ENCODE results near the gene IL10.

IL10 gene

DNA sequence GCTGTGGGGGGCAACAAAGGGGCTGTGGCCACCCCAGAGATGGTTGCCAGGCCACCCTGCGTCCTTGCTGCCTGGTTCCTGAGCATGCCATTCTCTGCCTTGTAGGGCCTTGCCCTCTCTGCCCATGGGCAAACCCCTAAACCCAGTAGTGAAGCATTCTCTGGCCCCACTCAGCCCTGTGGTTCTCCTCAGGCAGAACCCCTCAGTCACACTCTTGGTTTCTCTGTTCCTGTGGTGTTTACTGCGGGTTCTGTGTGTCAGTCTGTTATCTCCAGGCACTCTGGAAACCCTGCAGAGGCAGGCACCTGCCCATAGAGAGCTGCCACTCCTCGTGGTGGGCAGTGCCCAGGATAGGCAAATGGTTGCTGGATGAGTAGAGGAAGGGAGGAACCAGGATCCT, 42.8 kb downstream of the IL10 start:
- no peaks in the 10 kb centered on the region for H3K4me1 ChIP-seq (ENCODE audit: control insufficient read depth in 2 of 2, insufficient read depth in 1 of 2, low read depth in 1 of 2, low read length in 2 of 2)
- no peaks in the 10 kb centered on the region for H3K9me3 ChIP-seq (replicated peaks in 1 of 2; ENCODE audit: control insufficient read depth in 2 of 2, insufficient read depth in 1 of 2, low read depth in 1 of 2, low read length in 2 of 2)
- H3K4me3 ChIP-seq (ENCODE audit: low read length in 2 of 2), result no peak overlapping the region
- peaks cover 7% of the 10 kb centered on the region for H3K79me1 ChIP-seq (ENCODE audit: low read depth, low read length)
- no peak overlapping the region for H2AFZ ChIP-seq (ENCODE audit: low read length)
- no CpG with 5 or more reads among the region's 3 CpGs for WGBS, 2 donors (ENCODE audit: extremely low coverage in 2 of 2, insufficient read length in 2 of 2, insufficient replicate concordance in 1 of 2)
- DNase-seq (ENCODE audit: low spot score), result no peak
- no peak overlapping the region for H3K18ac ChIP-seq (ENCODE audit: low read length)
- H3K4me2 ChIP-seq (ENCODE audit: insufficient read depth, low read length, poor library complexity, severe bottlenecking), result no peak overlapping the region
- no peak overlapping the region for H2BK5ac ChIP-seq (ENCODE audit: low read length)
- H2BK15ac ChIP-seq (ENCODE audit: low read length), result no peak overlapping the region
- no peak overlapping the region for H2AK5ac ChIP-seq (ENCODE audit: low read depth, low read length)
- no peak overlapping the region for H3K4ac ChIP-seq (ENCODE audit: low read length)
- H3K36me3 ChIP-seq (replicated peaks in 1 of 2; ENCODE audit: control insufficient read depth in 2 of 2, insufficient read depth in 2 of 2, low read length in 2 of 2), result peaks cover 30 to 55% of the 10 kb centered on the region in 2 donors
- no peak overlapping the region for H3K27ac ChIP-seq (replicated peaks; ENCODE audit: low read length)
- H3K23ac ChIP-seq (ENCODE audit: low read depth, low read length, poor library complexity), result no peak overlapping the region
- H3K27me3 ChIP-seq (ENCODE audit: control insufficient read depth in 3 of 3, insufficient read depth in 3 of 3, low read depth in 1 of 3, low read length in 3 of 3), result no peaks in the 10 kb centered on the region
- H2BK12ac ChIP-seq (ENCODE audit: low read length), result no peak overlapping the region
- no peak overlapping the region for H4K8ac ChIP-seq (ENCODE audit: low read depth, low read length)
- no peak overlapping the region for H3K9ac ChIP-seq (ENCODE audit: low read depth, low read length, poor library complexity)
- H3K14ac ChIP-seq (ENCODE audit: low read length), result no peak overlapping the region
- H2BK120ac ChIP-seq (ENCODE audit: low read depth, low read length), result no peak overlapping the region
- no peak overlapping the region for H4K91ac ChIP-seq (ENCODE audit: low read depth, low read length, poor library complexity)

DNA sequence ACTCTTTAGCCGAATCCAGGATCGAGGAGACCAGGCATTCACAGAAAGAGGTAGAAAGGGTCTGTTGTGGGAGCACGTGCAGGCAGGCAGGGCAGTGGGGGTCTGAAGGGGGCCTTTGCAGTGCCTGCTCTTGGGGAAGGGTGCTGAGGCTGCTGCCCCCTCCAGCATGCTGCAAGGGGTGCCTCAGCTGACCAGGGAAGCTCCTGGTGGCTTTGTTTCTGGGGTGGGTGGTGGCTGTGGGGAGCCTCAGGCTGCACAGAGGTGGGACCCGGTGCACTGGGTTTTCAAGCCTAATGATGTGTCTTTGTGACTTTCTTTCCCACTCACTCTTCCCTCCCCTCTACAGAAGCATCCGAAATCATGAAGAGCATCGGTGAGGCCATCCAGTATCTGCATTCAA, 43.2 kb downstream of the IL10 start:
- Histone ChIP-seq H3K23ac (ENCODE audit: low read depth, low read length, poor library complexity) (no peak overlapping the region), H2BK5ac (ENCODE audit: low read length) (no peak overlapping the region), H2BK15ac (ENCODE audit: low read length) (no peak overlapping the region), H3K18ac (ENCODE audit: low read length) (no peak overlapping the region), H3K14ac (ENCODE audit: low read length) (no peak overlapping the region), H3K9me3 (replicated peaks in 1 of 2; ENCODE audit: control insufficient read depth in 2 of 2, insufficient read depth in 1 of 2, low read depth in 1 of 2, low read length in 2 of 2) (no peaks in the 10 kb centered on the region), H2AFZ (ENCODE audit: low read length) (no peak overlapping the region), H3K4ac (ENCODE audit: low read length) (no peak overlapping the region), H3K27me3 (ENCODE audit: control insufficient read depth in 3 of 3, insufficient read depth in 3 of 3, low read depth in 1 of 3, low read length in 3 of 3) (no peaks in the 10 kb centered on the region), H3K4me1 (ENCODE audit: control insufficient read depth in 2 of 2, insufficient read depth in 1 of 2, low read depth in 1 of 2, low read length in 2 of 2) (peaks cover 0 to 2% of the 10 kb centered on the region in 2 donors), H3K4me2 (ENCODE audit: insufficient read depth, low read length, poor library complexity, severe bottlenecking) (no peak overlapping the region), H2BK12ac (ENCODE audit: low read length) (no peak overlapping the region), H3K36me3 (replicated peaks in 1 of 2; ENCODE audit: control insufficient read depth in 2 of 2, insufficient read depth in 2 of 2, low read length in 2 of 2) (peaks cover 30 to 51% of the 10 kb centered on the region in 2 donors), H2AK5ac (ENCODE audit: low read depth, low read length) (no peak overlapping the region), H4K8ac (ENCODE audit: low read depth, low read length) (no peak overlapping the region), H3K27ac (replicated peaks; ENCODE audit: low read length) (no peak overlapping the region), H4K91ac (ENCODE audit: low read depth, low read length, poor library complexity) (no peak overlapping the region), H2BK120ac (ENCODE audit: low read depth, low read length) (no peak overlapping the region), H3K79me1 (ENCODE audit: low read depth, low read length) (peaks cover 7% of the 10 kb centered on the region), H3K4me3 (ENCODE audit: low read length in 2 of 2) (no peak overlapping the region), H3K9ac (ENCODE audit: low read depth, low read length, poor library complexity) (no peak overlapping the region)
- DNase-seq (ENCODE audit: low spot score), result no peak
- WGBS, 2 donors (ENCODE audit: extremely low coverage in 2 of 2, insufficient read length in 2 of 2, insufficient replicate concordance in 1 of 2), result no CpG with 5 or more reads among the region's 6 CpGs

DNA sequence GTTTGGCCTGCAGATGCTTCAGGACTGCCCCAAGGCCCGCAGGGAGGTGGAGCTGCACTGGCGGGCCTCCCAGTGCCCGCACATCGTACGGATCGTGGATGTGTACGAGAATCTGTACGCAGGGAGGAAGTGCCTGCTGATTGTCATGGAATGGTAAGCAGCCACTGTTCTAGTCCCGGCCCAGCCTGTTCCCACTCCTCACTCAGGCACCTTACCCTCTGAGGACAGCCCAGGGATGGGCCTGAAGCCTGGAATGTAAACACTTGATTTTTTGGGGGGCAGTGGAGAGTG, 43.7 kb downstream of the IL10 start:
- Histone ChIP-seq H3K4ac (ENCODE audit: low read length) (no peak overlapping the region), H4K91ac (ENCODE audit: low read depth, low read length, poor library complexity) (no peak overlapping the region), H3K27me3 (ENCODE audit: control insufficient read depth in 3 of 3, insufficient read depth in 3 of 3, low read depth in 1 of 3, low read length in 3 of 3) (no peaks in the 10 kb centered on the region), H2AK5ac (ENCODE audit: low read depth, low read length) (no peak overlapping the region), H3K4me2 (ENCODE audit: insufficient read depth, low read length, poor library complexity, severe bottlenecking) (no peak overlapping the region), H2AFZ (ENCODE audit: low read length) (no peak overlapping the region), H2BK120ac (ENCODE audit: low read depth, low read length) (no peak overlapping the region), H2BK15ac (ENCODE audit: low read length) (no peak overlapping the region), H4K8ac (ENCODE audit: low read depth, low read length) (no peak overlapping the region), H3K18ac (ENCODE audit: low read length) (no peak overlapping the region), H3K4me3 (ENCODE audit: low read length in 2 of 2) (no peak overlapping the region), H3K27ac (replicated peaks; ENCODE audit: low read length) (no peak overlapping the region), H3K4me1 (ENCODE audit: control insufficient read depth in 2 of 2, insufficient read depth in 1 of 2, low read depth in 1 of 2, low read length in 2 of 2) (peaks cover 0 to 5% of the 10 kb centered on the region in 2 donors), H3K14ac (ENCODE audit: low read length) (no peak overlapping the region), H3K36me3 (replicated peaks in 1 of 2; ENCODE audit: control insufficient read depth in 2 of 2, insufficient read depth in 2 of 2, low read length in 2 of 2) (peaks cover 30 to 48% of the 10 kb centered on the region in 2 donors), H3K79me1 (ENCODE audit: low read depth, low read length) (peaks cover 8% of the 10 kb centered on the region), H3K23ac (ENCODE audit: low read depth, low read length, poor library complexity) (peak overlapping the region; percentile 29), H3K9ac (ENCODE audit: low read depth, low read length, poor library complexity) (no peak overlapping the region), H3K9me3 (replicated peaks in 1 of 2; ENCODE audit: control insufficient read depth in 2 of 2, insufficient read depth in 1 of 2, low read depth in 1 of 2, low read length in 2 of 2) (no peaks in the 10 kb centered on the region), H2BK5ac (ENCODE audit: low read length) (no peak overlapping the region), H2BK12ac (ENCODE audit: low read length) (no peak overlapping the region)
- no peak for DNase-seq (ENCODE audit: low spot score)
- WGBS, 2 donors (ENCODE audit: extremely low coverage in 2 of 2, insufficient read length in 2 of 2, insufficient replicate concordance in 1 of 2), result no CpG with 5 or more reads among the region's 9 CpGs

DNA sequence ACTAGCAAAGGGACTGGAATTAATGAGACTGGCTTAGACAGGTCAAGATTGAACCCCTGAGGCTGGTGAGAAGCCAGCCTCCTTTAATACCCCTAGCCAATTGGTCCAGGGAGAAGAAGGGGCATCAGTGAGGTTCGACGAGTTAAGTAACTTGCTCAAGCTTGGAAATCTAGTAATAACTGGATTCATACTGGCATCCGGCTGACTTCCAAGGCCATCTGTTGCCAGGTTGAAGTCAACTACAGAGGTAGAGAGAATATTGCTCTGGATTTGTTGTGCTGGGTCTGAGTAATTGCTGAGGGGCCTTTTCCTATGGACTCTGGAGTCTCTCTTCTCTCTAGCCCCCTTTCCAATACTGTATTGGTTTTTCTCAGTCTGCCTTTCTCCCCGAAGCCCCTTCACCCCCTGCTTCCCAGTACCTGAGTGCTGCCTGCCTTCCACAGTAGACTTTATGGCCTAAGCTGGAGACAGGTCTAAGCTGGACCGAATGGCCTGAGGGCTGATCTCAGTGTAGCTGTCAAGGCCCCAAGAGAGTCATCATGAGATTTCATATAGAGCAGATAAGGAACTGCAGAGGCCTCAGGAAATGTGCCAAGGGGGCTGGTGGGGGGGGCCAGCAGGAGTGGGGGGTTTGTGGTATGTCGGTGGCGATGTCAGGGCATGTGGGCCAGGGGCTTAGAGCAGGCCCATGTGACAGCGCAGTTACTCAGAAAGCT, 44.2 kb downstream of the IL10 start:
- no peak for DNase-seq (ENCODE audit: low spot score)
- H3K9ac ChIP-seq (ENCODE audit: low read depth, low read length, poor library complexity), result no peak overlapping the region
- no peak overlapping the region for H2BK12ac ChIP-seq (ENCODE audit: low read length)
- no peak overlapping the region for H3K4me2 ChIP-seq (ENCODE audit: insufficient read depth, low read length, poor library complexity, severe bottlenecking)
- peaks cover 0 to 10% of the 10 kb centered on the region in 2 donors for H3K4me1 ChIP-seq (ENCODE audit: control insufficient read depth in 2 of 2, insufficient read depth in 1 of 2, low read depth in 1 of 2, low read length in 2 of 2)
- no peak overlapping the region for H4K91ac ChIP-seq (ENCODE audit: low read depth, low read length, poor library complexity)
- H3K79me1 ChIP-seq (ENCODE audit: low read depth, low read length), result peaks cover 11% of the 10 kb centered on the region
- peak overlapping the region; percentile 29 for H3K23ac ChIP-seq (ENCODE audit: low read depth, low read length, poor library complexity)
- H3K4me3 ChIP-seq (ENCODE audit: low read length in 2 of 2), result no peak overlapping the region
- H3K36me3 ChIP-seq (replicated peaks in 1 of 2; ENCODE audit: control insufficient read depth in 2 of 2, insufficient read depth in 2 of 2, low read length in 2 of 2), result peaks cover 29 to 45% of the 10 kb centered on the region in 2 donors
- no peak overlapping the region for H3K27ac ChIP-seq (replicated peaks; ENCODE audit: low read length)
- no peak overlapping the region for H3K4ac ChIP-seq (ENCODE audit: low read length)
- no peak overlapping the region for H3K14ac ChIP-seq (ENCODE audit: low read length)
- no peak overlapping the region for H2AFZ ChIP-seq (ENCODE audit: low read length)
- no peak overlapping the region for H2AK5ac ChIP-seq (ENCODE audit: low read depth, low read length)
- H3K27me3 ChIP-seq (ENCODE audit: control insufficient read depth in 3 of 3, insufficient read depth in 3 of 3, low read depth in 1 of 3, low read length in 3 of 3), result no peaks in the 10 kb centered on the region
- H3K18ac ChIP-seq (ENCODE audit: low read length), result no peak overlapping the region
- H4K8ac ChIP-seq (ENCODE audit: low read depth, low read length), result no peak overlapping the region
- H3K9me3 ChIP-seq (replicated peaks in 1 of 2; ENCODE audit: control insufficient read depth in 2 of 2, insufficient read depth in 1 of 2, low read depth in 1 of 2, low read length in 2 of 2), result no peaks in the 10 kb centered on the region
- H2BK120ac ChIP-seq (ENCODE audit: low read depth, low read length), result no peak overlapping the region
- no peak overlapping the region for H2BK15ac ChIP-seq (ENCODE audit: low read length)
- H2BK5ac ChIP-seq (ENCODE audit: low read length), result no peak overlapping the region
- WGBS, 2 donors (ENCODE audit: extremely low coverage in 2 of 2, insufficient read length in 2 of 2, insufficient replicate concordance in 1 of 2), result no CpG with 5 or more reads among the region's 8 CpGs
